HG02973 (cell line): ENCODE results near the gene RIPK4.
"Not testable (repeated sequence)": the region's sequence is repeated elsewhere in the genome, so short reads cannot be mapped to it uniquely, and the experiment has no call there.

Source experiments
- ATAC-seq: cut with Tn5 transposase; IDR thresholded peaks from one replicate; pipeline ENCODE4 v1.9.1; 2021; ENCODE audit warnings: moderate library complexity; ENCODE audit not compliant: unreplicated experiment

RIPK4 gene

DNA sequence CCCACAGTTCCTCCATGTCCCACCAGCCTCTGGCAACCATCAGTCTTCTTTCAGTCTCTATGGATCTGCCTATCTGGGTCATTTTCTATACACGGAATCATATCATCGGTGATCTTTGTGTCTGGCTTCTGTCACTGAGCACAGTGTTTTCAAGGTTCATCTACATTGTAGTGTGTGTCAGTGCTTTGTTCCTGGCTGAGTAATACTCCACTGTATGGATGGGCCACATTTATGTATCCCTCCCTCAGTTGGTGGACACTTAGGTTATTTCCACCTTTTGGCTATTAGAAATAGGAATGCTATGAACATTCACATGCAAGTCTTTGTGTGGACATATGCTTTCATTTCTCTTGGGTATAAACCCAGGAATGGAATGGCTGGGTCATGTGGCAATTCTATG is 46.6 kb downstream of the RIPK4 start:
- no peak for ATAC-seq

DNA sequence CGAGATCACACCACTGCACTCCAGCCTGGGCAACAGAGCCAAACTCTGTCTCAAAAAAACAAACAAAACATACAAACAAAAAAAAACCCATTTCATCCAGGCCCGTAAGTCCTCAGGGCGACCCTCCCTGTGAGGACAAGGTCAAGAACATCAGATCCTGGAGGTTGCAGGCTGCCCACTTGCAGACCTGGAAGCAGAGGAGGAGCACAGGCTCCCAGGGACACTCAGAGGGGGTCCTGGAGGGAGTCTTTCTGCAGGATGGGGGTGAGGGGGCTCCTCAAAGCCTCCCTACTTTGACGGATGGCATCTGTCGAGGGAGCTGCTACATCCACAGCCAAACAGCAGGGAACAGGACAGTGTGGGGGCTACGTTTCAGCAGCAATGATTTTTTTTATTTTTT is 47.2 kb downstream of the RIPK4 start:
- no peak for ATAC-seq

DNA sequence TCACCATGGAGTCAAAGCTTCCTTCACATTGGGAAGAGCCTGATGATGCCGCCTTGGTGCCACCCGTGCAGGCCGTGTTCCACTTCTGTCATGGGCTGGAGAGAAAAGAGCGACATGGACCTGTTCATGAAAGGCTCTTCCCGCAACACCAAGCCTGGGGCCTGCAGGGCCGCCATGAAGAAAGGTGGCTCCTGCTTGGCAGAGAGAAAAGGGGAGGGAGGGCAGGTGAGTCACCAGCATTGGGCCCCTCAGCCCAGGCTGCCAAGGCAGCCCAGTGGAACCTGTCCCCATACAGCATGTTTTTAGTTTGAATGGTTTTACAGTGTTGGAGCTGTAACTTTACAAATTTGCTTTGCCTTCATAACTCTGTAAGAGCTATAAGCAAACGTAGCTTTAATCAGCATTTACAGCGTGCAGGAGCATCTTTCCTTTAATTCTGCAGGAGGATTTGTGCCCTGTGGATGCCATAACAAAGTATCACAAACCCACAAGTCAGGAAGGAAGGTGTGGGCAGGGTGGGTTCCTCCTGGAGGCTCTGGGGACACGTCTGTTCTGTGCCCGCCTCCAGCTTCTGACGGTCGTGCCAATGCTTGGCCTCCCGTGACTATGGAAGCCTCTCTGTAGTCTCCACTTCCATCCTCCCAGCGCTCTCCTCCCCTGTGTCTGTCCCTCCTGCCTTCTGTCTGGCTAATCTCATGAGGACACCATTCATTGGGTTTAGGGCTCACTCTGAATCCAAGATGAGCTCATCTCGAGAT is 49.1 kb downstream of the RIPK4 start:
- ATAC-seq = no peak

DNA sequence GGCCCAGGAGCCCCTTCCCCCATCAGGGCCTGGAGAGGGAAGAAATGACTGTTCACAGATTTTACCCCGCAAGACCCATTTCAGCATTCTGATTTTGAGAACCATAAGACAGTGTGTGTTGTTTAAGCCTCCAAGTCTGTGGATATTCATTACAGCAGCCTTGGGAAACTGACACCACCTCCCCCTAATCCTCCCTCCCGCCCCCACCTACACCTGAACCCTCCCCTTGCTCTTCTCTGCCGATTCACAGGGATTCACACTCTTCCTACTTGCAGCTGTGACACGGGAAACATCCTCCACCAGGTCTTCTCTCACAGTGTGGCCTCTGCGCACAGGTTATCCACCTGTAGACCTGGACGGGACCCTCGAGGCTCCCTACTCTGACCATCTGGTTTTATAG is 50.1 kb downstream of the RIPK4 start:
- no peak for ATAC-seq

DNA sequence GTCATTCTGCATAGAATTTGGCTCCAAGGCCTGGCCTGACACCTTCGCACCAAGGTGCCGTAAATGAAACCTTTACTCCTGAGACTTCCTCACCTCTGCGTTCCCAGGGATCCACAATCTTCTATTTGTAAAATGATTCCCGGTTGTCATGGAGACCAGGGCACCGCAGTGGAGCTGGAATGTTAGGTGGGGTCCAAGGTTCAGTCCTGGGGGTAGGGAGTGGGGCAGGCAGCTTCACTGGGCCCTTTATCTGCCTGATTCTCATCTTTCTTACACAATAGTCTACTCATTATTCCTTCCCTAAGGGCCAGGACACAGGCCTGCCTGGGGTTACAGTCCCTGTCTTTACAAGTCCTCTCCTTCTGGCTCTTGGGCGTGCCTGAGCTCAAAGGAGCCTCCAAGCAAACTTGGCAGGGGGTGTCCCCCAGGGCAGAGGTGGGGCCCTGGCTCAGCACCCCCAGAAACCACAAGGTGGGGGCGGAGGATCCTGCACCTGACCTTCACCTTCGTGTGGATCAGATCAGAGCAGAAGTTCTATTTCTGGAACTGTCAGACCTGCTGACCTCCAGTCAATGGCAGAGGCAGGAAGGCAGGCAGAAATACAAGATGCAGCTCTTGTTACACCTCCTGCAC is 51.1 kb downstream of the RIPK4 start:
- no peak for ATAC-seq

DNA sequence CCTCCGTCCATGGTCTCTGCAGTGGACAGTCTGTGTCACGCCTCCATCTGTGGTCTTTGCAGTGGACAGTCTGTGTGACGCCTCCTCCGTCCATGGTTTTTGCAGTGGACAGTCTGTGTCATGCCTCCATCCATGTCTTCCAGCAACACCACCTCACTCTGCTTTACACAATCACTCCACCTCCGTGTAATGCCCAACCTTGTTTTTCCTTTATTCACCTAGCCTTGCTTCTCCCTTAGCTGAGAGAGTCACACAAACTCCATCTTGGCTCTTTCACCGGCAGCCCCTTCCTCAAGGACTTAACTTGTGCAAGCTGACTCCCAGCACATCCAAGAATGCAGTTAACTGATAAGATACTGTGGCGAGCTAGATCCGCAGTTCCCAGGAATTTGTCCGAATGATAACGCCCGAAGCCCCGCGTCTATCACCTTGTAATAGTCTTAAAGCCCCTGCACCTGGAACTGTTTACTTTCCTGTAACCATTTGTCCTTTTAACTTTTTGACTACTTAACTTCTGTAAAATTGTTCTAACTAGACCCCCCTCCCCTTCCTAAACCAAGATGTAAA is 52.5 kb downstream of the RIPK4 start:
- not testable (repeated sequence) for ATAC-seq

DNA sequence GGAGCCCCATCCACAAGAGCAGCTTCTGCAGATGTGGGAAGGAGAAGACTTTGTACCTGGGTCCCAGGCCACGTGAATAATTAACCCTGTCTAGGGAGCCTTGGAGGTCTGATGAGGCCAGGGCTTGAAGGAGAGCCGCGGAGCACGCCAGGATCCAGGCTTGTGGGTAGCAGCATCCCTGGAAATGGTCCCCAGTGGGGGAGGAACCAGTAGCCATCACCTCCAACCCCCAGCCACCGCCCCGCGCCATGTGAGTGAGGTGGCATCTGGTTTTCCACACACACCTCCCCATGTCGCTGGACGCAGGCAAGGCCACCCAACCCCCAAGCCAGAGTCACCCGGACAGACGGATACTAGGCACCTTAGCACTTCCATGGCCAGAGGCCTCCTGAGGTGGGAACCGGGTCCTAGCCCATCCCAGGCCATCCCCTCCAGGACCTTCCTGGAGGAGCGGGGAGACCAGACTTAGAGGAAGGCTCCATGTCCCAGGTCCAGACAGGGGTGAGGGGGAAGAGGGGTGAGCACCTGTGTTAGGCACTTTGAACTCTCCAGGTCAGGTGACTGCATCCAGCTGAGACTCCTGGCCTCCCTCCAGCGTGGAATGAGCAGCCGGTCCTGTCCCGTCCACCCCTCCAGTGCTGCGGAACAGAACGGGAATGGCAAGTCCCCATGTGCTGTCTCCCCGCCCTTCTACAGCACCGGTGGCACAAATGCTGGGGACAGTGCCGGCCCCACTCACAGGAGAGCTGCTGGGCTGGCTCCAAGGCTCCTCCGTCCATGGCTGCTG is 53.2 kb downstream of the RIPK4 start:
- ATAC-seq = no peak

DNA sequence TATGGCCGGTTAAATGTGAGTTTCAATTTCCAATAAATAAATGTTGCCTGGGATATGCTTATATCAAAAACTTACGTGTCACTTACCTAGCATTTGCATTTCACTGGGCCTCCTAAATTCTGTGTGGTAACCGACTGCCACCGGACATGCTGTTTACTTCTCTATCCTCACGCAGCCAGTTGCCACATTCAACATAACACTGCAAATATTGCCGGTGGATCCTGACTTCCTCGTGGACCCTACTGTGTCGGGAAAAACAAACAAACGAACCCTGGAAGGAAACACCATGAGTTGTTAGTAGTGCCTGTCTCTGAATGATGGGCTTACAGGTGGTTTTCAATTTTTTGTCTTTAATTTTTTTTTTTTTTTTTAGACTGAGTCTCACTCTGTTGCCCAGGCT is 54.1 kb downstream of the RIPK4 start:
- no peak for ATAC-seq

DNA sequence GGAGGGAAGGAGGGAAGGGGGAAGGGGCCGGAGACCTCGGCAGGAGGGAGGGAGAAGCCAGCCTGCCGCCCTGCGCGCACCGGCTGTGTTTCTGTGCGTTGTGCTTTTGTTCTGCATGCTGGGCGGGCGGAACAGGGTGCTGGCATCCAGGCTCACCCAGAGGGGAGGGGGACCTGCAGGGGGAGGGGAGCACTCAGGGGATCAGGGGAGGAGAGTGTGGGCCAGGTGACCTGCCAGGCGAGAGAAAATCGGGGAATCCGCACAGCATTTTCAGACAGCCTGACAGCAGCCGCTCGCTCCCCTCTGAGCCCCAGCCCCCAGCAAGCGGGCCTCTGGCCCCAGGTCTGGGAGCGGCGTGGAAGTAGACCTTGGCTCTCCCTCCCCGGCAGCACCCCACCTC is 54.7 kb downstream of the RIPK4 start:
- no peak for ATAC-seq

DNA sequence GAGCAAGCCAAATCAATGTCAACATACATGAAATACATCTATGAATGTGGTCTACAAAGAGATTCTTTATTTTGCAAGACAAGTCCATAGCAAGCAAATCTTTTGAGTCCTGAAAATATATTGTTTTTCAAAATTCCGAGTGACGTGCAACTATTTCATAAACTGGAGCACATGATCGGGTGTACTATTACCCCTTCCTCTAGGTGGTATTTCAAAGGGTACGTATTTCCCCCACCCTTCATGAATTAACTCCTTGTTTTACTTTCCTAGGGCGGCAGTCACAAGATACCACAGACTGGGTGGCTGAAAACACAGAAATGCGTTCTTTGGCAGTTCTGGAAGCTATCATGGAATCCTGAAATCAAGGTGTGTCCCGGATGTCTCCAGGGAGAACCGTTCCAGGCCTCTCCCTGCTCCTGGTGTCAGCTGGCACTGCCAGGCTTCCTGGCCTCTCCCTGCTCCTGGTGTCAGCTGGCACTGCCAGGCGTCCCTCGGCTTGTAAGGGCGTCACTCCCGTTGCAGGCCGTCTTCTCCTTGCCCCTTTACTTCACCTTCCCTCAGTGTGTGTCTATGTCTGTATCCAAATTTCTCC is 55.3 kb downstream of the RIPK4 start:
- no peak for ATAC-seq

DNA sequence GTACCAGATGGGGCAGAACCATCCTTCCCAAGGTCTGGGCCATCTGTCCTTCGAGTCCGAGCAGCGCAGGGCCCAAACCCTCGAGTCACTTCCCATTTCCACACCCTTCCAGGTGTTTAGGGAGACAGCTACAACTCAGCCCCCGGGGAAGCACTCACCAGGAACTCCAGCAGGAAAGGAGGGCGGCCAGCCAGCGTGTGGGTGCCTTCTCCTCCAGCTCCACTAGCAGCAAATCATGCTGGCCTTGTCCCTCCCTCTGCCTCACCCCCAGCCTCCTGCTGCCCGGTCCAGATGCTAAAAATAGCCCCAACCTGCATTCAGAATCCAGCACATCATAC is 56.1 kb downstream of the RIPK4 start:
- ATAC-seq = no peak

DNA sequence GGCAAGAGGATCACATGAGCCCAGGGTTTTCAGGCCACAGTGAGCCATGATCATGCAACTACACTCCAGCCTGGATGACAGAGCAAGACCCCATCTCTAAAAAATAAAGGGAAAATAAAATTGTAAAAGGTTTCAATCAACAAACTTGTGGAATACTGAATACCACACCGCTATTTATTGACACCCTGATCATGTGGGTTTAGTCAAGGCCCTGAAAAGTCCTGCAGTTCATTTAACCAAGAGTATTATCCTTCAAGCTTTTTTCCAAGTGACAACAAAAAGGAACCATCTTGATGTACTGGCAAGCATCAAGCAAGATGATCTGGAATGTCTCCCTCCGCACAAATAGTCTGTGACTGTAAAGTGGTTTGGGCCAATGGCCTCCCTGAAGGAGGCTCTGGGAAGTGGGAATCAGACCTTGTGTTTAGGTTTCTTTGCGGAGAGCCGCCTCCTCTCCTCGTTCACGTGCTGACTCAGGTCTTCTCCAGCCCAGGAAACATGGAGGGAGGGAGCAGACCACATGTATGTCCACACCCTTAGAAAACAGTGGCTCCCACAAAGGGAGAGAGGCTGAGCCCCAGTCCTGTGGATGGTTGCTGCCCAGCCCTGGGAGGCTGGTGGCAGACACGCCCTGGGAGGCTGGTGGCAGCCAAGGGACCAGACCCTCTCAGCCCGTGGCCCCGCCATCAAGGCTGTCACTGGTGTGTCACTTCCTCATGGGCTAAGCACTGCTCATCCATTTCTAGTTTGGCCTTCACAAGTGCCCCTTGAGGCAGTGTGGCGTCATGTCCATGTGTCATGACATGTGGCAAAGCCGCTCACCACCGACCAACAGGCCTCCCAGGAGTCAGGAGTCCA is 56.7 kb downstream of the RIPK4 start:
- ATAC-seq = no peak

DNA sequence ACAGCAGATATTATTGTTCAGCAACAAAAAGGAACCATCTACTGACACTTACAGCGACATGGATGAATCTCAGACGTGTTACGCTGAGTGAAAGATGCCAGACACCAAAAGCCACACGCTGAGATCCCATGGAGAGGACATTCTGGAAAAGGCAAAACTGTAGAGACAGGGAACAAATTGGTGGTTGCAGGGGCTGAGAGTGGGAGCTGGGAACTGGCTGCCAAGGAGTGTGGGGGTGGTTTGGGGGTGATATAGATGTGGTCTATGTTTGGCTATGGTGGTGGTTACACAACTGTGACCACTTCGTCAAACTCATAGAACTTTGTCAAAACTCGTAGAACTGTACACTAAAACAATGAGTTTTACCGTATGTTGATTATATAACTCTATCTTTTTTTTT is 57.7 kb downstream of the RIPK4 start:
- no peak for ATAC-seq

DNA sequence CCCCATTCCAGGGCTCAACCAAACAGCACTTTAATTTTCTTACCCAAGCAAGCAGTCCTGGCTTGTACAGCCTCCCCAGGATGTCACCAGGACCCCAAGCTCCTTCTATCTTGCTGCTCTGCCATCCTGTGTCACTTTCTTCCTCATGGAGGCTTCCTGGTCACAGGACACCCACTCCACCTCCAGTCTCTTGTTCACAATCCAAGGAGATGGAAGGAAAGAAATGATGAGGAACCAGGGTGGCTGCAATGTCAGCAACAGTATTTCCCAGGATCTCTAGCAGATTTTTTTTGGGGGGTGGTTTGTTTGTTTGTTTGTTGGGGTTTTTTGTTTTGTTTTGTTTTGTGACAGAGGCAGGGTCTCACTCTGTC is 58.9 kb downstream of the RIPK4 start:
- ATAC-seq = no peak

DNA sequence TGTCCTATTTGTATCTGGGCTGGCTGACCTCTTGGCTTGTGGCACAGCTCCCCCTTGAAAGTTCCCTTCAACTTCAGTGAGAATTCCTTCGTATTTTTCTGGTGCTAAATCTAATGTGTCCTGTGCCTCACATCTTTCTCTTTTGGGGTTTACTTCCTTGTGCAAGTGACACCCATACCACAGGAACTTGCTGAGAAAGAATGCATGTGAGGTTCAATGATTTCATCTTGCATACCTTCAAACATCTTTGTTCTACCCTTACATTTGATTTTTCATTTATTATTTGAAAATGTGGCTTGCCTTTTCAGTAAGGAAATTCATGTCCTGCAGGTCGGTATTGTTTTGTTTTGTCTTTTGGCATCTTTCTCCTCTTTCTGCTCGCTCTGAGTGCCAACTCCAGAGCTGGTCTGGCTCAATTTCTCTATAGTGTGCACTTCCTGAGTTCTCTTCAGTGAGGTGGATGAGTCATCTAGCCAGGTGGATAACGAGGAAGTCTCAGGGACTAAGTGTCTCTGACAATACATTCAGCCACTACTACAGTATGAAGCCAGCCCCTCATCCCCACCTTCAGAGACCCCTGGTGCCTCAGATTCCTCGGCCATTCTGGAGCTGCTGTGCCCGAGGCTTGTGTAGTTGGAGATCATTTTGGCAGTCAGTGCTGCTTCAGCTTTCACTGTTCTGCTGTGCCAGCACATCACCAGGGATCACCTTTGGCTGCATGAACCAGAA is 59.5 kb downstream of the RIPK4 start:
- ATAC-seq = no peak

DNA sequence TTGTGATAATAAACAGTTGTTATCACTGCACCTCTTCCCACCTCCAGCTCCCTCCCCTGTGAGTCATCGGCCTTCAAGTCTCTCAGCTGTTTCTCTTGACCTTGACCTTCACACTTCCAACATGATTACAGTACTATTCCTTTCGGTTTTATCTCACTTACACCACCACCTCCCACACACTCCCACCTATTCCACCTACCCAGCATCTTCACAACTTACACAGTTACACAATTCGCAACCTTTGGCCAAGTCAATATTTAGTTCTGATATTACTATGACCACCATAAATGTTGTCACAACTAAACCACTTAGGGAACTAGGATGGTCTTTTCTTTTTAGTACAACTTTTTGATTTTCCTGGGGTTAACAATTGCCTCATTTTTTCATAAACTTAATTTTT is 60.2 kb downstream of the RIPK4 start:
- ATAC-seq = no peak

DNA sequence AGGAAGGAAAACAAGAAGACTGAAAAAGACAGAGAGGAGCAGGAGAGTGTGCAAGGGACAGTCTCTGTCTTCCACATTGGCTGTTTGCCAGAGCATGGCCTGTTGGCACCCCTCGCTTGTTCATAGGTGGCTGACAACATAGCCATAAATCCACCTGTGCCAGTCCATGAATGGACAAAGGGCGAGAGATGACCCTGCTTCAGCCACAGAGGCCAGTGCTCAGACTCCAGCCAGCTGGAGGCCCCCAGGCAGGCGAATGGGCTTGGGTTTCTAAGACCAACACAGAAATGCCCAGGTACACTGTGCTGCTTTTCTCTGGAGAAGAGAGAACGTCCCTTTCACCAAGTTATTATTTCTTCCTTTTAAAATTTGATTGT is 60.6 kb downstream of the RIPK4 start:
- ATAC-seq = no peak

DNA sequence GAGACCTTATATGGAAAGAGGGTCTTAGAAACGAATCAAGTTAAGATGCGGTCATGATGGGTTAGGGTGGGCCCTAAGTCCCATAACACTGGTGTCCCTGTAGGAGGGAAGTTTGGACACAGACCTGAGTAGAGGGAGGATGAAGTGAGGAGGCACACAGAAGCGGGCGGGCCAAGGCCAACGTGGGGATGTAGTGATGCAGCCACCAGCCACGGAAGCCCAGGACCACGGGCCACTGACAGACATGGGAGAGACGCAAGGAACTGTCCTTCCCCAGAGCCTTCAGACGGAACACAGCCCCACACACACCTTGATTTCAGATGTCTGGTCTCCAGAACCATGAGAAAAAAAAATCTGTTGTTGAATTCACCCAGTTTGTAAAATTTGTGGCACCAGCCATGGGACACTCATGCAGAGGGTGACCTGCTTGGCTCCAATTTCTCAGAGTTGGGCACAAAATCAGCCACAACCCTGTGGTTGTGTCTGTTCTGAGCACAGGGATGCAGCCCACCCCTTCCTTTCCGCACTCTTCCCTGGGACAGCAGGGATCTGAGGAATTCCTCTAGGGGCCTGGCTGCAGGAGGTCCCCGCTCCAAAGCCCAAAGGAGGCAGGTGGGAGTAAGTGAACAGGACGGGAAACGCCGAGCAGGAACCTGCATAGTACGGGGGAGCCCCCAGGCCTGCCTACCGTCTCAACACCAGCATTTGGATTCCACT is 61.1 kb downstream of the RIPK4 start:
- ATAC-seq = no peak

DNA sequence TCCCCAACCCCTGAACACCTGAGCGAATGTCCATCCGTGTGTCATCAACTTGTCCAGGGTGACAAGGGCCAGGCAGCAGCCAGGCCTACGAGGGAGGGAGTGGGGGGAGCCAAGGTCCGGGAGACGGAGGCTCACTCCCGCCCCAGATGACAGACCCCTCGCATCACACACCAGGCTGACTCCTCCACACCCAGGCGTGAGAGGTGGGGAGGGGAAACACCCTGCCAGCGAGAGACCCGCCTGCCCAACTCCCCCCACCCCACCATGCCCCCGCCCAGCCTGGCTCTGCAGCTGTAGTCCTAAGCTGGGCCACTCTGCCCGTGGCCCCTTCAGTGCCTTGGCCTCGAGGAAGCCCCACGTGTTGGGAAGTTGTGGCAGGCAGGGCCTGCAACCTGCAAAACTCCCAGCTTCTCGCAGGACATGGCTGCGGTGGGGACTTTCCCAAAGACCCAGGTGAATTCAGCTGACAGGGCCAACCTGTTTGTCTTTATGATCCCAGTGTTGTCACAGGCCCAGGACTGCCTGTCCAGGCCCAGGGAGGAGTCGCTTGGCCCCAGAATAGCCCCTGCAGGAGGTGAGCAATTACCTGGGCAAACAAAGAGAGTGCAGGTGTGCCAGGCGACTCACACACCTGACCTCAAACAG is 62.9 kb downstream of the RIPK4 start:
- no peak for ATAC-seq
